Measurements from ENCODE around the gene NKAIN2.
"Not testable (repeated sequence)": the region's sequence is repeated elsewhere in the genome, so short reads cannot be mapped to it uniquely, and the experiment has no call there.

Gene NKAIN2

GRCh38 chr6:124233221-124233620 is 429.6 kb downstream of the NKAIN2 start:
- no peak for DNase-seq

- no peak for DNase-seq
Measured at GRCh38 chr6:124234801-124235200, 431.1 kb downstream of the NKAIN2 start.

- no peak for DNase-seq
Measured at GRCh38 chr6:124237911-124238310, 434.2 kb downstream of the NKAIN2 start.

DNA sequence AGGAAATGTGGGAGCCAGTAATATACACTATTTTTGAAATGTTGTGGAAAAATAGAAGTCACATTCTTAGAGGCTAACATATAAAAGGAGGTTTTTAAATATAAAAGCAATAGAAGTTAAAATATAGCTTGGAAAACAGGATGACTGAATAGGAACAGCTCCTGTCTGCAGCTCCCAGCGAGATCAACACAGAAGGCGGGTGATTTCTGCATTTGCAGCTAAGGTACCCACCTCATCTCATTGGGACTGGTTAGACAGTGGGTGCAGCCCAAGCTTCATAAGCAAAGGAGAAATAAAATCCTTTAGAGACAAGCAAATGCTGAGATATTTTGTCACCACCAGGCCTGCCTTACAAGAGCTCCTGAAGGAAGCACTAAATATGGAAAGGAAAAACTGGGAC is 434.7 kb downstream of the NKAIN2 start:
- DNase-seq: not testable (repeated sequence)

GRCh38 chr6:124254941-124255685 is 451.4 kb downstream of the NKAIN2 start:
- no peak for DNase-seq

- DNase-seq: no peak
Measured at GRCh38 chr6:124260337-124260736, 456.7 kb downstream of the NKAIN2 start.

DNA sequence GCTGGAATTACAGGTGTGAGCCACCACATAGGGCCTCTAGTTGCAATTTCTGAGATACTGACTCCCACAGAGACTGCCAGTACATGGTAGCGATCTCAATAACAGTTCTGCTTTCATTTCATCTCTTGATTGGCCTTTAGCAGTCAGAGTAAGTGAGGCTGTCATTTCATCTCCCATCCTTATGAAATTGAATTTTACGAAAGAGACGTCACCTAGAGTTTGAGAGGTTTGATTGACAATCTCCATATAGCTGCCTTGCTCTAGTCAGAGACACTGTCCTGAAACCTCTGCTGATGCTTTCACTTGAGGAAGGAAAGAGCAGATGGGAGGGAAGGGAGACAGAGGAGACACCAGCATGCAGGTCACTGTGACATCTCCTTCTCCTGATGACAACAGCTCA is 466.1 kb downstream of the NKAIN2 start:
- no peak for DNase-seq

- no peak for DNase-seq
Measured at GRCh38 chr6:124273701-124274100, 470.0 kb downstream of the NKAIN2 start.

DNA sequence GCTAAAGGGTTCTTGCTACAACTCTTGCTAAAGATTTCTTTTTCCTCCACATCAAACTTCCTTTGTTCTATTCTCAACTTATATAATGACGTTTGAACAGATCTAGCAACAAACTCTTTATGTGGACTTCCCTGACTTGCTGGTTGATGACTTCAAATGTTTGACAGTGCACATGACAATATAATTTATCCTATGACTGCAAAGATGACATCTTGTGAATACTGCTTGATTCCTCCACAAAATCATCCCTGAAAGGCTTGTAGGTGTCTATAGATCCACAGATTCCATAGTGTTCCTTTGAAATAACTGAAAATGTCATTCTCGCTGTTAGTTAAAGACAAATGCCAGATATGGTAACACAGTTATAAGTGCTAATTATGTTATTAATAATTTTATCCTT is 478.9 kb downstream of the NKAIN2 start:
- DNase-seq: no peak

- no peak for DNase-seq
Measured at GRCh38 chr6:124283486-124283885, 479.8 kb downstream of the NKAIN2 start.

DNA sequence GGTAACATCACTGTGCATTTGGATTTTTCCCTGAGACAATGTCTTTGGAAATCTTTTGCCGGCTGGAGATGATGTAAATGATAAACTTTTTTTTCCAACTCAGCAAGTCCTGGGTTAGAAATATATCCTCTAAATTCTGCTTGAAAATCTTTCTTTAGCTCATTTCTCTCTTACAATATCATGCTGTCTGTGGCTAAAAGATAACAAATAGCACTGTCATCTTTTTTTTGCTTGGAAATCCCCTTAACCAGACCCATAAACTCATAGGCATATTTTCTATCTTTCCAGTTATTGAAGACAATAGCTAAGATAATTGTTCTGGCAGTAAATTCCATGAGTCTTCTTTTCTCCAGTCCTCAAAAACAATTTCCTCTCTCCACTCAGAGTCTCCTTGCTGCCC is 481.5 kb downstream of the NKAIN2 start:
- DNase-seq: no peak

DNA sequence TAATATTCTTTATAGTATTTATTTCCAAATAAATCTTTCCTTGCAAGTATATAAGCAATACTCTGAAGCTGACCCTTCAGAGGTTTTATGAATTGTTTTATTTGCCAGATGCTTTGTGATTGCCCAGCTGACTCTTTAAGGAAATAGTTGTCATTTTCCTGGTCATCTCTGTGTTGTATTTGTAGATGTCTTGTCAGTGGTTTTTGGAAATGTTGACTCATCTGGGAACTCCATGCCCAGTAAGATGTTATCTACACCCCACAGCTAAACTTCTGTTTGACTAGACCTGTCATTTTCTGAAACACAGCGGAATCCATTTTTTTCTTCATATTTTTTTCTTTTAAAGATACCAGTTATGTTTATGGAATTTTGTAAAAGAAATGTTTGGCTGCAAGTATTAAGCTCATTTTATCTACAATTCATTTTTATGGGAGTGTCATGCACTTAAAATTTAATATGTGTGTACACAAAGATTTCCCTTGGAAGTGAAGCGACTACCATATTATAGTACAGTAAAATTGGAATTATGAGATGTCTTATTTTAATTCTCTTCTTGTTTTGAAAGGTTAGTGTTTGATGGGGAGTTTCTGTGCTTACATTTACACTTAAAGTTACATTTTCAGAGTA is 491.0 kb downstream of the NKAIN2 start:
- no peak for DNase-seq

DNA sequence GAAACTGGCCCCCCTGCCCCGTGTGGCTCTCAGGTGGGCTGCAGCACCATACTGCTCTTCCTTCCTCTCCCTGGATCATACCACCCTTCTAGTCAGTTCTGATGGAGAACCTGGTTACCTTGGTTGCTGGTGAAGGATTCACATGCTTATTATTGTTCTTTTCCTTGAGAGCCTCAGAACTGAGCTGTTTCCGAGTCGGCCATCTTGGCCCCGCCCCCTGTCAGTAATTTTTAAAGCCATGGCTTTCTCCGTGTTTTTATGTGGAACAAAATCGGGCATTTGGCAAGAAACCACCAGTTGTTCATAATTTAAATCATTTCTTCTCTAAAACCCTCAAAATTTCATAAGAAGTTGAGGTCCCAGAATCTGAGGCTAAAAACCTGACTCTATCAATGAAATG is 493.8 kb downstream of the NKAIN2 start:
- DNase-seq: no peak

DNA sequence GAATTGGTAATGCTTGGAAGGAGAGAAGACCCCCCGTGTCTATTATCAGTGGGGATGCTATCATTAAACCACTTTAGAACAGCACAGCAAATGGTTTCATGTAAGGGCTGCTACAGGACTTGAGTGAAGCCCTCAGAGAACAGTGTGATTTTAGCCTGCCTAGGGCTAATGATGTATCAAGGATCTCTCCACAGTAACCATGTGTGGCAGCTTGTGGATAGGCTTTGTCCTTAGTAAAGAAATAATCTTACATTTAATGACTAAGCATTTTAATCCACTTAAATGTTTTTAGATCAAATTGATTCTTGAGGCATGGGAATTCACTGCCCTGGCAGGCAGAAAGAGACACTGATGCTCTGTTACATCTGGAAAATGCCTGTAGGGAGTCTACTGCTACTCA is 495.1 kb downstream of the NKAIN2 start:
- no peak for DNase-seq

GRCh38 chr6:124300907-124301306 is 497.2 kb downstream of the NKAIN2 start:
- not testable (repeated sequence) for DNase-seq

- DNase-seq: no peak
Measured at GRCh38 chr6:124303971-124304370, 500.3 kb downstream of the NKAIN2 start.

- DNase-seq: no peak
Measured at GRCh38 chr6:124310139-124310538, 506.5 kb downstream of the NKAIN2 start.

DNA sequence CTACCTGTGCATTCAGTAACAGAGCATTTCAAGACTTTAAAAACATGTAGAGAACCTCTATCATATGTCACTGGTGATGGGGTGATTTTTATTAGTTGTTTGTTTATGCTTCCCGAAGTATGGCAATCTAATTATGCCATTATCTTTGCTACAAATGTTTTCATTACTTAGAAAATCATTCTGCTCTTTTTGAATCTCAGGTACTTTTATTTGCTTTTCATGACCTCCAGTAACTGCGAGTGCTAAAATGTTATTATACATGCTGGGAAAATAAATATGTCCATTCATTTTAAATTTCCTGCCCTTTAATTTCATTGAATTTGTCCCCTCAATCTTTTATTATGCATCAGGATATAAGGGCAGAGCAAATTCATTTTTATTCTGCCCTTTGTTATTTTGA is 515.7 kb downstream of the NKAIN2 start:
- no peak for DNase-seq

DNA sequence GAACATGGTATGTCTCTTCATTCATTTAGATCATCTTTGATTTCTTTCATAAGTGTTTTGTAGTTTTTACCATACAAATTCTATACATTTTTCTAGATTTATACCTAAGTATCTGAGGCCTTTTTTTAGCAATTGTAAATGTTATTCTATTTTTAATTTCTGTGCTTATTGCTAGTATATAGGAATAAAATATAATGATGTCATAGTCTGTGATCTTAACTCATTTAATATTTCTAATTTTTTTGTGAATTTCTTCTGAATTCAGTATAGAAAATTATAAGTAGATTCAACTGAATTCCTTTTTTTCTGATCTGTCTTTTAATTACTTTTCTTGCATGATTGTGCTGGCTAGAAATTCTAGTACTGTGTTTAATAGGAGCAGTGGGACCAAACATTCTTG is 520.6 kb downstream of the NKAIN2 start:
- no peak for DNase-seq

DNA sequence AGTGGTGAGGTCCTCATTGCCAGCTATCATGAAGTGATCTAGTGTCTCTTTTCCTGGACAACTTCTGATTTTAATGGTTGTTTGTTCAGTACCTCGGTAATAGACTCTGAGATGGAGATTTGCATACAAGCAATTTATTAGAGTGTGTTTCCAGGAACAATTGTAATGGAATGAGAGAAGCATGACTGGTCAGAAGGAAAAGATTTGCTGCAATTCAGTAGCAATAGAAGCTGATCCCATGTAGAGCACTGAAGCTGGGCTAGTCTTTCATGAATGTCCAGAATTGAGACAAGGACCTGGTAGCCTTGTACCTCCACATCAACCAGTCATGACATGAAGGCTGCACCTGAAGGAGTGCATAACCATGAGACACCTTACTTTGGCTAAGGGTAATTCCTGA is 526.5 kb downstream of the NKAIN2 start:
- no peak for DNase-seq

DNA sequence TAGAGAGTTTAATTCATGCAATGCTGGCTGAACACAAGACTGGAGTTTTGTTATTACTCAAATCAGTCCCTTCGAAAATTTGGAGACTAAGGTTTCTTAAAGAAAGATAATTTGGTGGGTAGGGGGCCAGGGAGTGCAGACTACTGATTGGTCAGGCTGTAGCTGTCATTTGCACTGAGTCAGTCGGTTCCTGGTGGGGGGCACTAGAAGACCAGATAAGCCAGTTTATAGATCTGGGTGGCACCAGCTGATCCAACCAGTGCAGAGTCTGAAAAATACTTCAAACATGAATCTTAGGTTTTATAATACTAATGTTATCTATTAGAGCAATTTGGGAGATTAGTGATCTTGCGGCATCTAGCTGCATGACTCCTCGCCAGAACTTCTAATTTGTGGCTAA is 530.7 kb downstream of the NKAIN2 start:
- DNase-seq: no peak

DNA sequence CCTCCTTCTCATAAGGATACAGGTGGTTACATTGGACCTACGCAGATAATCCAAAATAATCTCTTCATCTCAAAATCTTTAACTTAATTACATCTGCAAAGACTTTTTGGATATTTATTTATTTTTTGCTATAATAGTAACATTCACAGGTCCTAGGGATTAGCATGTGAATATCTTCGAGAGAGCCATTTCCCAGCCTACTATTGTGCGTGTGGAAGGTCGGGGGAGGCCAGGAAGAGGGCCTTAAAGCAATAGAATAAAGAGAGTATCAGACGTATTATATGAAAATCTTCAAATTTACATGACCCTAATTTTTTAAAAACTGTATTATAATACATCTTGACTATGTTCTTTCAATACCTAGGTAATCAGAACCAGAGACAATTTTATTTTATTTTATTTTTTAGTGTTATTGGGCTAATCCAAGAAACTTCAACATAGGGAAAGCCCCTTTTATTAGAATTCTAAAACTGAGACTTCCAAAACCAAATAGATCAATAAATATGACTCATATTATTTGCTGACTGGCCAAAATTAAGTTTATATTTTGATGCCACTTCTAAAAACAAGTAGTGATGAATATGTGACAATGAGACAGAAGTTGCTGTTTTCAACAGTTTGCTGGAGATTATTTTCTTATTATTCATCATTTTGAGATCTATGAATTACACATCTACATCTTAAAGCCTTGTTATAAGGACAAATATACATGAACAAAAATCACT is 536.1 kb downstream of the NKAIN2 start:
- DNase-seq: no peak

DNA sequence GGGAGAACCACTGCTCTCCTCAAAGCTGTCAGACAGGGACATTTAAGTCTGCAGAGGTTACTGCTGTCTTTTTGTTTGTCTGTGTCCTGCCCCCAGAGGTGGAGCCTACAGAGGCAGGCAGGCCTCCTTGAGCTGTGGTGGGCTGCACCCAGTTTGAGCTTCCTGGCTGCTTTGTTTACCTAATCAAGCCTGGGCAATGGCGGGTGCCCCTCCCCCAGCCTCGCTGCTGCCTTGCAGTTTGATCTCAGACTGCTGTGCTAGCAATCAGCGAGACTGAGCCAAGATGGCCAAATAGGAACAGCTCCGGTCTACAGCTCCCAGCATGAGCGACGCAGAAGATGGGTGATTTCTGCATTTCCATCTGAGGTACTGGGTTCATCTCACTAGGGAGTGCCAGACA is 544.7 kb downstream of the NKAIN2 start:
- not testable (repeated sequence) for DNase-seq

- DNase-seq: no peak
Measured at GRCh38 chr6:124355146-124355545, 551.5 kb downstream of the NKAIN2 start.

Measured in RPMI8226 (cell line).